Measurements from ENCODE around the gene ARID1B.

ARID1B gene

GRCh38 chr6:157063923-157064322 lies 286.7 kb downstream of the ARID1B start:
- no peak for DNase-seq (ENCODE audit: low read depth)
- H3K4me3 ChIP-seq (ENCODE audit: low read depth, low read length), result no peak overlapping the region
- no peak for TF ChIP-seq CTCF (conservative IDR thresholded peaks at IDR 0.05; ENCODE audit: low read depth, low read length)

DNA sequence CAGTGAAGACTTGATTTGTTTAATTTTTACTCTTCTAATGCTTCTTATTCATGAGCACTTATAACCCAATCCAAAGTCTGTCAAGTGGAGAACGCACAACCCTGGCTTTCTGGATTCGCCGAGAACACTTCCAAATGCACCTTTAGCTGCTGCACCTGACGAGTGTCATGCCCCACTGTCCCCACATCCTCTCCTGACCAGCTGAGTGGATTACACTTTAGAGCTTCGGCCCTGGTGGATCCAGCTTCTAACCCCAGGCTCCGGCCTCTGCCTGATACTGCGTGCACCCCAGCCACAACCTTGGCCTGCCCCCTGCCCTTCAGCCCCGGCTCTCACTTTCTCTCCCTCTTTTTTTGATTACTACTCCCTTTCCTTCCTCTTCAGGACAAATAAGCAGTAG lies 287.3 kb downstream of the ARID1B start:
- DNase-seq (ENCODE audit: low read depth), result no peak
- TF ChIP-seq CTCF (conservative IDR thresholded peaks at IDR 0.05; ENCODE audit: low read depth, low read length), result no peak
- H3K4me3 ChIP-seq (ENCODE audit: low read depth, low read length), result no peak overlapping the region

DNA sequence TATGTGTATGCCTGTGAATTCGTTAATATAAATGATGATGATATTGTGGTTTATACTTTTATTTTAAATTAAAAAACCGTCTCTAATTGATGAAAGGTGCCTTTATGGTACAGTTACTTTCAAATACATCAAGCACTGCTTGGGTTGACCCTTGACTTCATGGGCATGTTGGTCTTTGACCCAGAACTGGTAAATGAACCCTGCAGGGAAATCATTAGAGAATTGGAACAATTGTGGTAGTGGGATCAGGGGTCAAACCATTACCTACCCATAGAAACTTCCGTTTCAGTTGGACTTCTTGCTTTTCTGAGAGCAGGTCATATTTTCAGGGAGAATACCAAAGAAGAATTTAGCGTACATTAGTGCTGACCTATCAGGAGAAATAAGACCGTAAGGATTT lies 288.2 kb downstream of the ARID1B start:
- TF ChIP-seq CTCF (conservative IDR thresholded peaks at IDR 0.05; ENCODE audit: low read depth, low read length), result no peak
- no peak for DNase-seq (ENCODE audit: low read depth)

GRCh38 chr6:157066781-157067491 lies 289.8 kb downstream of the ARID1B start:
- DNase-seq (ENCODE audit: low read depth), result peak; percentile 29
- TF ChIP-seq CTCF (conservative IDR thresholded peaks at IDR 0.05; ENCODE audit: low read depth, low read length), result no peak
- no peak overlapping the region for H3K4me3 ChIP-seq (ENCODE audit: low read depth, low read length)

More for the DNA sequence above, 288.2 kb downstream of the ARID1B start:
- H3K4me3 ChIP-seq (ENCODE audit: low read depth, low read length), result no peak overlapping the region

DNA sequence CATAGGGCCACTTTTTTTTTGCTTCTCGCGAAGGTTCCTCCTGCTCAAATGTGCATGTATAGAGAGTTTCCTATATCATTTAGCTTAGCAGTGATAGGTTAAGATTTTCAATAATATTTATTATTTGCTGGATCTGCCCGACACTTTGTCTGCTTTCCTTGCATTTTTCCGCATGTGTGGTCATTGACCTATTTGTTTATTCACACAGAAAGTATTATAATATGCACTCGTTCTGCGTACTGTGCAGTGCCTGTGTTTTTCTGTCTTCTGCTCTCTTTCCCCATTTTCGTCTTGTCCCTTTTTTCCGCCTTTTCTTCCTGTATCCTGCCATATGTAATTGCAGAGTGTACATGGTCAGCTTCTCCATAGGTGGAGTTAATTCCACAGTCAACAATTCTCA lies 290.3 kb downstream of the ARID1B start:
- no peak for DNase-seq (ENCODE audit: low read depth)
- H3K4me3 ChIP-seq (ENCODE audit: low read depth, low read length), result no peak overlapping the region
- TF ChIP-seq CTCF (conservative IDR thresholded peaks at IDR 0.05; ENCODE audit: low read depth, low read length), result no peak

- no peak for TF ChIP-seq CTCF (conservative IDR thresholded peaks at IDR 0.05; ENCODE audit: low read depth, low read length)
- DNase-seq (ENCODE audit: low read depth), result peak; percentile 71
- no peak overlapping the region for H3K4me3 ChIP-seq (ENCODE audit: low read depth, low read length)
These were observed 291.6 kb downstream of the ARID1B start for GRCh38 chr6:157068691-157069324.

DNA sequence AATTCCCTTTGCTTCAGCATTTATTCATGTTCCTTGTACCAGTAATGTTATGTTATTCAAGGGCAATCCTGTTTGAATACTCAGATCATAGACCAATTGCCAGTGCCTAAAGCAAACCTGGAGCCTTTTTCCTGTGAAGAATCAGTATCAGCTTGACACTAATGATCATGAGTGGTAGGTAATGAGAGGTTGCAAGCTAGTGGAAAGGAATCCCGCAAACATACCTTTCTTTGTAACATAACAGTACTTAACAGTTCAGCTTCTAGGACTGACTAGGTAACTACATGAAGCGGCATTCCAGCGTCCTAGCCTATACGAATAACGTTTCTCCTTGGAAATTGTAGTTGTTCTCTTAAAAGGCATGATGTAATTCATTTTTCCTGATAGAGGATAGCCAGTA lies 292.4 kb downstream of the ARID1B start:
- no peak for TF ChIP-seq CTCF (conservative IDR thresholded peaks at IDR 0.05; ENCODE audit: low read depth, low read length)
- DNase-seq (ENCODE audit: low read depth), result no peak
- H3K4me3 ChIP-seq (ENCODE audit: low read depth, low read length), result no peak overlapping the region

All from choroid plexus epithelial cell (primary cell).